Raji (cell line): ENCODE results near the gene LAPTM4A.
A peak's percentile ranks its signal among the peaks of the same experiment; 100 is the strongest.

Experiments used
- POLR2A ChIP-seq: IDR thresholded peaks from 2 replicates; pipeline ENCODE4 v1.6.1; 2011; ENCODE audit warnings: low read depth, low read length, control low read depth; ENCODE audit not compliant: insufficient read depth

LAPTM4A gene

DNA sequence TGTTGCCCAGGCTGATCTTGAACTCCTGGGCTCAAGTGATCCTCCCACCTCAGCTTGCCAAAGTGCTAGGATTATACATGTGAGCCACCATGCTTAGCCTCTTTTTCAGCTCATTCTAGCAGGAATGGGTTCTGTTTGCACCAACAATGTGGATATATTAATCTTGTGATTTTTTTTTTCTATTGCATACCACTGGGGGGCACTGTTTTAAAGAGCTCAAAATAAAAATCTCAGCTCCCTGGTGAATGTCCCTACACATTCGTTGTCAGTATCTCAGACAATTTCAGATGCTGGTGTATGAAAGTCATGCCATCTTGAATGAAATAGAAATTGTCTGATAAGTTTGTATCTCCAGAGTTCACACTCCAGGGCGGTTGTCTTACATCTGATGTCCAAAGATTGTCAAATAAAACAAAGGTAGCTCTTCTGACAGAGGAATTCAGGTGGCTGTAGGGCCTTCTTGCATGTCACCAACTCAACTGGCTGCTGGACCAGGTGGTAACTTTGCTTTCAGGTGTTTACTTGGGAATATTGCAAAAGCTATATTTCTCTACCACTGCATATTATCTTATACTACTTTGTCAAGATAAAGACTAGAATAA lies 35.8 kb downstream of the LAPTM4A start:
- TF ChIP-seq POLR2A, result no peak

DNA sequence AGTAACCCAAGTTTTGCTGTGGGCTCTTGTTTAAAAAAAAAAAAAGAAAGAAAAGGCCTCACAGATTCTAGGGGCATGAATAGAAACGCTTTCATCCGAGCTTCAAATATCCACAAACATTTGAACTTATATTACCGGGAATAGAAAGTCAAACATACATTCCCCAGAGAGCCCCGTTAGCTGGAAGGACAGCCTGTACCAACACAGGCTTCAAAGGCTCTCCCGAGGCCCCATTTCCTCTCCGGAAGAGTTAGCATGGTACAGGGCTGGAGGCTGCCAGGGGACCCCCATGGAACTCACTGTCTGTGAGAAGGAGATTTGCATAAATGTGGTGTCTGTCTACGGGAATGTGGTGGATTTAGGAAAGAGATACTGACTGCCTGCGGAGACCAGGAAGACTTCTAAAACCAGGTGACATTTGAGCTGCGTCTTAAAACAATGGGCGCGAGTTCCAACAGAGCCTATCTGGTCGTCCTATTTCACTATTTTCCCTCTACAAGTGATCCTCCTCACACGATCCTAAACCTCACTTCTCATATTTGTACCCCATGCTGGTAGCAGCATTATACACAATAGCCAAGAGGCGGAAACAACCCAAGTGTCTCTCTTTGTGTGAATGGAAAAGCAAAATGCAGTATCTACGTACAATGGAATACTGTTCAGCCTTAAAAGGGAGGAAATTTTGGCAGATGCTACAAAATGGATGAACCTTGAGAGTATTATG lies 38.1 kb downstream of the LAPTM4A start:
- TF ChIP-seq POLR2A, result no peak

DNA sequence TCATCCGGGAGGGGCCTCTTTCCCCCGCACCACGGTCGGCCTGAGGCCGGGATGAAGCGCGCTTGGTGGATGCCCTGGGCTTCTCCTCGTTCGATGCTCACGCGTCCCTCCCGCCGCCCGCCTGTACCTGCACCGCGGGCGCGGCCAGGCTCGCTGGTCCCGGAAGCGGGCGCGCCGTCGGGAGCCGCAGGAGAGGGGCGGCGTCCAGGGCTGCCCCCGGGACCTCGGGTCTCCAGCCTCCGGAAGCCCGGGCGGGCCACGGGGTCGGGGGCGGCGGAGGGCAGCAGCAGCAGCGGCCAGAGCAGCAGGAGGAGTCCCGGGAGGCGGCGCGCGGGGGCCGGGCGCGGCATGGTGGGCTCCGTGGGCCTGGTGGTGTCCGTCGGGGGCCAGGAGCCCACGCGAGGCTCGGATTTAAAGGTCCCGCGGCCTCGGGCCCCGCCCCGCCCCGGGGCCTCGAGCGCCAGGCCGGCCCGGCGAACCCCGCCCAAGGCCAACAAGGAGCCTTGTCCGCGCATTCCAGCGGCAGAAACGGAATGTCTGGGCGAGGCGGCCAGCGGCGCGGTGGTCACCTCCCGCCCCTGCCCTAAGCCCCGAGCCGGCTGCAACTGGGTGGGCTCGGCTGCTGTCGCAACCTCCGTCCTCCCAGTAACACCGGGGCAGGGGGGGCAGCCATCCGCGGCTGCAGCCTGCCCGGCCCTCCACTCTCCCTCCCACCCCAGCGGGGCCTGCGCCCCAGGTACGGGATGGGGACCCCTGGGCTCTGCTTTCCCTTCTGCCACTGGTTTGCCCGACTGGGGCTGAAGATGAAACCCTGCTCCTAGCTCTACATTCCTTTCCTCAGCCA lies 38.9 kb downstream of the LAPTM4A start, which contains the start of gene MATN3:
MATN3 (minus strand) TSS at position 387 of the 844 bp plus-strand sequence; CDS start at position 350, 37 bp downstream.
- TF ChIP-seq POLR2A, result no peak

DNA sequence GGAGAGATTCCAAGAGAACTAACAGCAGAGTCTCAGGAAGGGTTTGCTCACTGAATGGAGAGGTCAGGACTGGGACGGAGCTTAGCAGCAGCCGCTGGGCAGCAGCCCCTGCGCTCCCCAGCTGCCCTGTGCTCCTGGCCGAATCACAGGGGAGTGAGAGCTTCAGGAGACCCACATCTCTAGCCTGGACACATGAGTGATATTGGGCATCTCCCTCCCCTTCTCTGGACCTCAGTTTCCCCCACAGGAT lies 39.5 kb downstream of the LAPTM4A start:
- TF ChIP-seq POLR2A, result no peak

DNA sequence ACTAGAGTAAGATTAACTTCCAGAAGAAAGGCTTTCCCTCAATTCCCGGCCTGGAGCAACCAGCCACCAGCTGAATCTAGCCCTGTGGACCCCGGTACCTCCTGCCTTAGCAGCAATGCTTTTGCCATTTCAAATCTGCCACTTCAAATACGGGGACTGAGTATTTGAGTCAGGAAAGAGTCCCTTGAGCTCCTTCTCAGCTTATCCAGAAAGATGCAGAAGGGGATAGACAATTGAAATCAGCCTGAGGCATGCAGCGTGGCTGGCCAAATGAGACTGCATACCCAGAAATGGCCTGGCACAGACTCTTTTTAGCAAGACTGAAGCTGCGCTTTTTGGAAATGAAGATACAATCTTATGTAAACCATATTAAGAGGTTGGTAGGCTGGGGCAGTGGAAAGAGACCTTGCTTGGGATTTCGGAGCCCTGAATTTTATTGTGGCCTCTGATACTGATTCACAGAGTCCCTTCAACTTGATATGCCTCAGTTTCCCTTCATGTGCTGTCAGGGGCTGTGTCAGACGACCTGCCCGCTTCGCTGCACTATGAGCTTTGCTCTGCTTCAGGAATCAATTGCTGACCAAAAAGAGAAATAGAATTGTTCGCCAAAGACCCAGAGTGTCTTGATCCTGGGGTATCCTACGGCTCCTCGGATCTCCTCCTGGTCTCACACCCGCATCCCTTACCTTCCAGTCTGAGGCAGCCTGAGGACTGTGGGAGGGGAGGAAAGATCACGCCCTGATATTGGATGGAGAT lies 40.0 kb downstream of the LAPTM4A start:
- no peak for TF ChIP-seq POLR2A

DNA sequence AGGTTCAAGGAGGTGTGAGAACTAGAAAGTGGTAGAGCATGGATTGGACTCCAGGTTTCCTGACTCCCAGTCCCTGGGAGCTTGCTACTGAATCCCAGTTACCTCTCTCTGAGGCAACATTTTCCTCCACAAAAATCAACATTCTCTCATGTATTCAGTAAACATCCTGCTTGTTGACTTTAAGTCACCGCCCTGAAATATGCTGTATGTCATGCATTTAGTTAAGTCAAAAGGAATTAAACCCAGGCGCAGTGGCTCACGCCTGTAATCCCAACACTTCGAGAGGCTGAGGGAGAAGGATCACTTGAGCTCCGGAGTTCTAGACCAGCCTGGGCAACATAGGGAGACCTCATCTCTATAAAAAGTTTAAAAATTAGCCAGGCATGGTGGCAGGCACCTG lies 42.7 kb downstream of the LAPTM4A start:
- no peak for TF ChIP-seq POLR2A

DNA sequence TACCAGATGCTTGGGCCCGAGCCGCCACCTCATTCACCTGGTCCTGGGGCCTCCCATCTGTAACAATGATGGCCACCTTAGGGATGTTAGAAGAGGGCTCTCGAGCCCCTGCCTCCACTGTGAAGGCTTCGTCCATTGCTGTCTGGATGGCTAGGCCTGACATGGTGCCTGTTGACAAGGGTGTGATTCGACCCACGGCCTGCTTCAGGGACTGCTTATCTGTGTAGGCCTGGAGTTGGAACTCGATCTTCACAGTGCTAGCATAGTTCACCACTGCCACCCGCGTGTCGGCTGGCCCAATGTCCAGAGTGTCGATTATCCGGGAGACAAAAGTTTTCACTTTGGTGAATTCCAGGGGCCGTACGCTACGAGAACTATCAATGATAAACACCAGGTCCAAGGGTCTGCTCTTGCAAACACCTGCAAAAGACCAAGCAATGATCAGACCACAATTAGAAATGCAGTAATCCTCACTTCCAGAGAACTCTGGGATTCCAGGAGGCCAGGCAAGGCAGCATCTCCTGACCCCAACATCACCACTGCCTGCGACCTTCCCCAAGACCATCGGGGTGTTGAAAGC lies 45.4 kb downstream of the LAPTM4A start:
- no peak for TF ChIP-seq POLR2A

DNA sequence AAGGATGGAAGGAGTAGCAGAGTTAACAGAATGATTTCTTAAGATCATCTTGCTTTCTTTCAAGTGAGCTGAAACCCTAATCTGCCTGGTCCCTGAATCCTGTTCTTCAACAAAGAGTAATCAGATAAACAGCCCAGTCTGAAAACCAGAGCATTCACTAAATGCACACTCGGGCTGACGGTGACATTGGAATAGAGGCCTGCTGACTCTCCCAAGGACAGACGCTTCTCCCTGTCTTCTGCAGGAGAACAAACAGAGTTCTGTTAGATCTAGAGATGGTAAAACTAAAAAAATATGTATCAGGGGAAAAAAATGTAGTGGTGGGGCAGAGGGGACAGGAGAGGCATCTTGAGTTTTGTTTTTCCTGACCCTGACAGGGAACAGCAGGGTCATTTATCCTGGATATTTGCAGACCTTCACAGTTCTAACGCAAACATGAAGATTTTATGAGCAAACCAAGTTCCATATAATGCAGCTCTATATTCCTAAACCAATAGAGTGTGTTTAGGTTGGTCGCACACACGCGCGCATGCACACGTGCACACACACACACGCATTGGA lies 46.3 kb downstream of the LAPTM4A start:
- no peak for TF ChIP-seq POLR2A

DNA sequence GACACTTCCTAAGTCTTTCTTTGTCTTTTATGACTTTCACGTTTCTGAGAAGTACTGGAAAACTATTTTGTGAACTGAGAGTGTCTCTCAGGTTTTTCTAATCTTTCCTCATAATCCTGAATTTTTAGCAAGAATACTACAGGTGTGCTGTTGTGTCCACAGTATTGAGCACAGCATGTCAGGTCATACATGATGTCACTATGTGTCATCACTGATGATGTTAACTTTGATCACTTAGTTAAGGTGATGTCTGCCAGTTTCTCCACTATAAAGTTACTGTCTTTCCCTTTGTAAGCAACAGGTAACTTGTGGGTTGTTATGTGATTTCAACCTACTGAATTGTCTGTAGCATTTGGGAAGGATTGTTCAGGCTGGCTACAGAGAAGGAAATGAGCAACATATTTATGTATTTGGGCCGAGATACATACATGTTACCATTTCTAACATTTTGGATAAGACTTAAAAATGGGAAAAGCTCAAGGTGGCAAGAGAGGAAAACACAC lies 50.0 kb downstream of the LAPTM4A start:
- TF ChIP-seq POLR2A, result no peak

DNA sequence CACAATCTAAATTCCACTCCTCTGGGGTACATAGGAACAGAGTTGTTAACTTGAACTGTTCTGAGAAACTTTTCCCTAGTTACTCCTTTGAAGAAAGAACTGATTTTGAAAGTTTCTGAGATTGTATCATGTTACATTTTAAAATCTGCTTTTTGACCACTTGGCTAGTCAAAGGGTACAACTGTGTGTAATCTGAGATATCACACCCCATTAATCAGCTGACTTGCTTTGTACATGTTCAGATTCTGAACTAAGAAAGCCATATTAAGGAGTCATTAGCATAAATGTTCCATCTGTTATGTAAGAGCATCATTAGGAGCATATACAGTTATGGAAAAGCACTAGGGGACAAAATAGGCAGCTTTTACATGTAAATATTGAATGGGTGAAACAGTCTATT lies 57.7 kb downstream of the LAPTM4A start:
- TF ChIP-seq POLR2A, result no peak

DNA sequence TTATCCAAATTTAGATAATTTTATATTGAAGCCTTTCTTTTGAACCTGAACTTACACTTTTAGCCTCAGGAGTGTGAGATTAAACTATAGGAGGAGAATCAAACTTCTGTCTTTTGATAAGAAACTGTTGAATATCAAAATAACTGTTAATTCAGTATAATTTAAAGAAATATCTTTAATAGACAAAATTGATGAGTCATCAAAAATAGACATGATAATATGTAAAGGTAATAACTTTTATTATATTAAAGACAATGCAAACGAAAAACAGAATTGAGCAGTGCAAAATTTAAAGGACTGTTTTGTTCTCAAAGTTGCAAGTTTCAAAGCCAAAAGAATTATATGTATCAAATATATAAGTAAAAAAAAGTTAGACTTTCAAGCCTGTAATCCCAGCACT lies 59.5 kb downstream of the LAPTM4A start:
- no peak for TF ChIP-seq POLR2A

DNA sequence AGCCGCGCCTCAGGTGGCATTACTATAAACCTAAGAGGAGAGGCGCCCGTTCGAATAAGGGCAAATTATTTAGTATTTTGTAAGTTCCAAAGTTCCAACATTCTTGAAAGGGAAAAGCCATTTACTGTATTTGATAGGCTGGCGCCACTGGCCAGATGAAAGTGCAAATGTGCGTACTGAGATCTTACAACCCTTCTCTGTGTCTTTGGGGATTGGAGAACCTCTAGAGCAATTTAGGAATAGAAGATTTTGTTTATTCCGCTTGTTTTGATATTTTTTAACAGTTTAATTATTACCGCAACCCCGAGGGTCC lies 61.1 kb downstream of the LAPTM4A start:
- TF ChIP-seq POLR2A, result no peak

DNA sequence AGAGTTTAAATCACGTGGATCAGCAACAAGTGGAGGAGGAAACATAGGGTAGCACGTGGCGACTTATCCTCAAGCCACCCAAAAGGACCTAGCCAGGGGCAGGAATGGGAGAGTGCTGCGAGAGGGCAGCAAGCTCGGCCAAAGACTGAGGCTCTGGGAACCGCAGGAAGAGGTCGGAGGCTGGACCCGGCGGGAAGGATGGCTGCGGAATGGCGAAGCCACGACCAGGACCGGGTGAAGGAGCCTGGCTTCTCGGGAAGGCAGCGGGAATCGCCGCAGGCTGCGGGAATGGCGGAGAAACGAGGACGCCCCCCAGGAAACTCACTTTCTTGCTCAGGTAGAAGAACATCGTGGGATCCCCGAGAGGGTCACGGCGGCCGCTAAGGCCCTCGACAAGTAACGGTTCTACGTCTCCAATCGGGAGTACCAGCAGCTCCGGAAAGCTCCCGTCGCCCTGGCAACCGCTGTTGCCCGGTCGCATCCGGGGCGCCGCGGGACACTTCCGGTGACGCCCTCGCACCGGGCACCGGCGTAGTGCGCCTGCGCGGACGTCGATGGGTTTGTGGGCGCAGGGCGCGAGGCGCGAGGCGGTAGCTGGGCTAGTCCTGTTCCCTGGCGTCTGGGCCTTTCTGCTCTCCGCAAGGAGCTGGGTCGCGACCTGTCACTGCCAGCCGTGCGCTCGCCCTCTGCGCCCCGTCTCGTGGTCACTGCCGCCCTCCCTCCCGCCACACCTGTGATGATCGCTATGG lies 61.6 kb downstream of the LAPTM4A start, which contains the start of gene WDR35:
WDR35 (minus strand) TSS at position 439 of the 749 bp plus-strand sequence; CDS start at position 349, 90 bp downstream.
- TF ChIP-seq POLR2A, result peak; percentile 90

DNA sequence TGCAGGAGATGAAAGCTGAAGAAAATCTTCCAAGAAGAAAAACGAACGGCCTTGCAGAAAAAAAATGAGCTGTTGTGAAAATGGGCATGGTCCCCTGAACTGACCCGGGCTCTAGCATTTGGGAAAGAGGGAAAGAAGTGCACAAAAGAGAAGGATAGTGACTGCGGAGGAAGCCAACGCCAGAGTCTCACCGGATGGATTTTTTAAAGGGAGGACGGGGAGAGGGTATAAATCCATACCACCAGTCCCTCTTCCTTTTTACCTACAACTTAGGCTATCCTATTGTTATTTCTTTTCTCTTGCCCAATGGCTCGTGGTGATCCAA lies 62.1 kb downstream of the LAPTM4A start:
- no peak for TF ChIP-seq POLR2A
